Suprapubic skin (tissue), 4 donors: ENCODE data around the gene UVRAG. TPM values are rescaled to one million over a fixed set of nuclear protein-coding genes. Genes with fewer than 3 reads are reported as not detected.

Source experiments
- DNase-seq, 2 donors: peaks; one replicate each; pipeline ENCODE4 v3.0.0-alpha.2; 2019; ENCODE audit warnings: low spot score in 2 of 2
- H3K27ac ChIP-seq: fragments of 200-600 bp; sonication (generic); one replicate; pipeline ENCODE4 v1.5.1; 2019
- H3K27me3 ChIP-seq: fragments of 200-600 bp; sonication (generic); one replicate; pipeline ENCODE4 v1.5.1; 2019
- H3K36me3 ChIP-seq: fragments of 200-600 bp; sonication (generic); one replicate; pipeline ENCODE4 v1.5.1; 2019
- H3K4me1 ChIP-seq: fragments of 200-600 bp; sonication (generic); one replicate; pipeline ENCODE4 v1.5.1; 2019
- H3K4me3 ChIP-seq: fragments of 200-600 bp; sonication (generic); one replicate; pipeline ENCODE4 v1.5.1; 2019; ENCODE audit warnings: mild to moderate bottlenecking
- H3K9me3 ChIP-seq: fragments of 200-600 bp; sonication (generic); one replicate; pipeline ENCODE4 v1.5.1; 2019
- CTCF ChIP-seq, 2 donors: fragments of 200-600 bp in 1 of 2; fragments of 450-650 bp in 1 of 2; sonication (generic) in 1 of 2; IDR thresholded peaks; one replicate each; pipeline ENCODE4 v1.5.1; 2016 to 2019; ENCODE audit warnings: antibody characterized with exemption in 2 of 2, mild to moderate bottlenecking in 1 of 2, moderate library complexity in 1 of 2
- EP300 ChIP-seq: sonication (generic); formaldehyde crosslinking; IDR thresholded peaks from one replicate; pipeline ENCODE4 v1.6.1; 2017; ENCODE audit warnings: antibody characterized with exemption
- POLR2A ChIP-seq, 2 donors: fragments of 450-650 bp; IDR thresholded peaks; one replicate each; pipeline ENCODE4 v1.6.1; 2017; ENCODE audit warnings: antibody characterized with exemption in 2 of 2, mild to moderate bottlenecking in 2 of 2, moderate library complexity in 2 of 2
- POLR2AphosphoS5 ChIP-seq, 3 donors: sonication (generic); formaldehyde crosslinking; IDR thresholded peaks; one replicate each; pipeline ENCODE4 v1.6.1; 2017; ENCODE audit warnings: antibody characterized with exemption in 3 of 3
- WGBS: methylation state at CpG from one replicate; pipeline ENCODE4 v1.1.5; 2018; 5-methylcytosine and 5-hydroxymethylcytosine counted together
- total RNA-seq, 4 donors: library from RNA; depleted of rRNA; stranded (reverse); fragments of >200 nt; gene quantifications; one replicate each; pipeline ENCODE4 v1.1.0, GENCODE V29; 2016

The UVRAG gene
- total RNA-seq, 4 donors from 2014 or later = 17.5 to 30.0 (median 22.1) TPM

- H3K4me1 ChIP-seq = no peaks in the 10 kb centered on the region
- no peak overlapping the region for H3K4me3 ChIP-seq
- no peak overlapping the region for H3K27ac ChIP-seq
- H3K9me3 ChIP-seq = no peaks in the 10 kb centered on the region
- peaks cover 10% of the 10 kb centered on the region for H3K36me3 ChIP-seq
- WGBS = 83% methylated on average over 4 of the region's 4 CpGs
- TF ChIP-seq POLR2A (IDR thresholded peaks at IDR 0.05) = no peak
- TF ChIP-seq EP300 = no peak
- no peak for TF ChIP-seq POLR2AphosphoS5 (IDR thresholded peaks at IDR 0.05)
- TF ChIP-seq CTCF (IDR thresholded peaks at IDR 0.05) = no peak
- H3K27me3 ChIP-seq = no peaks in the 10 kb centered on the region
- no peak for DNase-seq
Observed at GRCh38 chr11:75893251-75893650, 78.2 kb downstream of the UVRAG start.

GRCh38 chr11:75894036-75894585 lies 79.1 kb downstream of the UVRAG start:
- TF ChIP-seq POLR2AphosphoS5 (IDR thresholded peaks at IDR 0.05) = no peak
- TF ChIP-seq POLR2A (IDR thresholded peaks at IDR 0.05) = no peak
- no peak for TF ChIP-seq CTCF (IDR thresholded peaks at IDR 0.05)
- Histone ChIP-seq H3K27ac (no peak overlapping the region), H3K9me3 (no peaks in the 10 kb centered on the region), H3K27me3 (no peaks in the 10 kb centered on the region), H3K4me1 (no peaks in the 10 kb centered on the region), H3K4me3 (no peak overlapping the region), H3K36me3 (peaks cover 10% of the 10 kb centered on the region)
- DNase-seq = no peak
- 81% methylated on average over 3 of the region's 3 CpGs for WGBS

GRCh38 chr11:75896843-75897419 lies 81.9 kb downstream of the UVRAG start:
- no peaks in the 10 kb centered on the region for H3K9me3 ChIP-seq
- H3K27me3 ChIP-seq = no peaks in the 10 kb centered on the region
- DNase-seq = no peak
- WGBS = 40% methylated on average over 4 of the region's 4 CpGs
- H3K36me3 ChIP-seq = peaks cover 10% of the 10 kb centered on the region
- H3K27ac ChIP-seq = no peak overlapping the region
- no peaks in the 10 kb centered on the region for H3K4me1 ChIP-seq
- H3K4me3 ChIP-seq = no peak overlapping the region
- TF ChIP-seq CTCF (IDR thresholded peaks at IDR 0.05) (peak; percentile 64 to 70), POLR2AphosphoS5 (IDR thresholded peaks at IDR 0.05) (no peak)

- DNase-seq = no peak
- no peak overlapping the region for H3K4me3 ChIP-seq
- no peak overlapping the region for H3K27ac ChIP-seq
- 97% methylated on average over 2 of the region's 2 CpGs for WGBS
- no peaks in the 10 kb centered on the region for H3K36me3 ChIP-seq
- H3K9me3 ChIP-seq = no peaks in the 10 kb centered on the region
- TF ChIP-seq CTCF (IDR thresholded peaks at IDR 0.05) (no peak), POLR2AphosphoS5 (IDR thresholded peaks at IDR 0.05) (no peak)
- H3K27me3 ChIP-seq = no peaks in the 10 kb centered on the region
- no peaks in the 10 kb centered on the region for H3K4me1 ChIP-seq
Observed at GRCh38 chr11:75898871-75899270, 83.9 kb downstream of the UVRAG start.

- no peak overlapping the region for H3K4me3 ChIP-seq
- no peaks in the 10 kb centered on the region for H3K4me1 ChIP-seq
- 59% methylated on average over 2 of the region's 2 CpGs for WGBS
- H3K27me3 ChIP-seq = no peaks in the 10 kb centered on the region
- no peak for DNase-seq
- TF ChIP-seq POLR2AphosphoS5 (IDR thresholded peaks at IDR 0.05) = no peak
- no peak for TF ChIP-seq CTCF (IDR thresholded peaks at IDR 0.05)
- TF ChIP-seq POLR2A (IDR thresholded peaks at IDR 0.05) = no peak
- no peak for TF ChIP-seq EP300
- no peak overlapping the region for H3K27ac ChIP-seq
- no peaks in the 10 kb centered on the region for H3K36me3 ChIP-seq
- H3K9me3 ChIP-seq = no peaks in the 10 kb centered on the region
Observed at GRCh38 chr11:75899806-75900205, 84.8 kb downstream of the UVRAG start.
